Epithelial cell of esophagus (primary cell): Measurements from ENCODE around the gene SPATA13.

ENCODE experiments used
- DNase-seq: peaks from one replicate; pipeline ENCODE4 v3.0.0; 2010; ENCODE audit warnings: low read depth
- H3K4me3 ChIP-seq: 2 replicates; pipeline ENCODE4 v1.5.1; 2011; ENCODE audit warnings: mild to moderate bottlenecking, low read length, control low read depth
- CTCF ChIP-seq: IDR thresholded peaks from 2 replicates; pipeline ENCODE4 v1.5.1; 2011; ENCODE audit warnings: low read depth, mild to moderate bottlenecking, low read length, control low read depth, inconsistent platforms; ENCODE audit not compliant: insufficient read depth; ENCODE audit errors: missing control alignments

SPATA13 gene

GRCh38 chr13:24175847-24176246, 15.3 kb downstream of the SPATA13 start:
- no peak for TF ChIP-seq CTCF
- DNase-seq = no peak
- no peak overlapping the region for H3K4me3 ChIP-seq

GRCh38 chr13:24176351-24177101, 16.0 kb downstream of the SPATA13 start:
- H3K4me3 ChIP-seq = no peak overlapping the region
- DNase-seq = no peak
- TF ChIP-seq CTCF = no peak

GRCh38 chr13:24178847-24179485, 18.4 kb downstream of the SPATA13 start:
- no peak for TF ChIP-seq CTCF
- peak; percentile 49 for DNase-seq
- H3K4me3 ChIP-seq = no peak overlapping the region

GRCh38 chr13:24179486-24179850, 18.9 kb downstream of the SPATA13 start:
- no peak overlapping the region for H3K4me3 ChIP-seq
- TF ChIP-seq CTCF = no peak
- DNase-seq = no peak

- no peak overlapping the region for H3K4me3 ChIP-seq
- TF ChIP-seq CTCF = no peak
- peak; percentile 12 for DNase-seq
These were observed 20.3 kb downstream of the SPATA13 start for GRCh38 chr13:24180750-24181377.

- no peak overlapping the region for H3K4me3 ChIP-seq
- no peak for DNase-seq
- TF ChIP-seq CTCF = no peak
These were observed 21.6 kb downstream of the SPATA13 start for GRCh38 chr13:24181991-24182702.
